Neural cell (in vitro differentiated cells): ENCODE measurements around the gene GMDS. TPM values are rescaled to one million over a fixed set of nuclear protein-coding genes. Genes with fewer than 3 reads are reported as not detected.

Experiments used
- H2AFZ ChIP-seq: fragments of 200-600, 300-800 bp; sonication (generic), shearing (Covaris generic); 2 replicates; pipeline ENCODE4 v1.6.0; 2014; ENCODE audit warnings: low read depth, mild to moderate bottlenecking, antibody characterized with exemption, low read length, moderate library complexity
- H3F3A ChIP-seq: fragments of 200-600 bp; shearing (Covaris generic); 2 replicates; pipeline ENCODE4 v1.6.1; 2016; ENCODE audit warnings: mild to moderate bottlenecking, moderate library complexity, mixed read lengths, antibody characterized with exemption, low read length; ENCODE audit not compliant: insufficient read depth, poor library complexity, severe bottlenecking
- H3K27ac ChIP-seq: fragments of 200-600, 300-800 bp; sonication (generic), shearing (Covaris generic); 2 replicates; pipeline ENCODE4 v1.5.1; 2014; ENCODE audit warnings: mild to moderate bottlenecking, low read length, moderate library complexity
- H3K27me3 ChIP-seq: fragments of 300-800, 200-600 bp; sonication (generic), shearing (Covaris generic); 2 replicates; pipeline ENCODE4 v1.6.0; 2014; ENCODE audit warnings: mild to moderate bottlenecking, low read depth, low read length, moderate library complexity; ENCODE audit not compliant: insufficient read depth
- H3K36me3 ChIP-seq: fragments of 300-800, 200-600 bp; sonication (generic), shearing (Covaris generic); 2 replicates; pipeline ENCODE4 v1.5.1; 2014; ENCODE audit warnings: mild to moderate bottlenecking, antibody characterized with exemption, low read length, moderate library complexity; ENCODE audit not compliant: insufficient read depth
- H3K4me2 ChIP-seq: fragments of 300-800, 200-600 bp; sonication (generic), shearing (Covaris generic); 2 replicates; pipeline ENCODE4 v1.6.0; 2014; ENCODE audit warnings: mild to moderate bottlenecking, low read length
- H3K4me3 ChIP-seq: fragments of 300-800, 200-600 bp; sonication (generic), shearing (Covaris generic); 2 replicates; pipeline ENCODE4 v1.5.1; 2014; ENCODE audit warnings: mild to moderate bottlenecking, low read length, moderate library complexity
- H3K79me2 ChIP-seq: fragments of 200-600 bp; shearing (Covaris generic); replicated peaks from 2 replicates; pipeline ENCODE4 v1.6.0; 2014; ENCODE audit warnings: mild to moderate bottlenecking, low read length, moderate library complexity; ENCODE audit not compliant: insufficient read depth
- H3K9ac ChIP-seq: fragments of 300-800, 200-600 bp; sonication (generic), shearing (Covaris generic); 2 replicates; pipeline ENCODE4 v1.6.1; 2016; ENCODE audit warnings: mild to moderate bottlenecking, low read length, mixed read lengths
- H3K9me2 ChIP-seq: fragments of 200-600 bp; shearing (Covaris generic); 2 replicates; pipeline ENCODE4 v1.6.1; 2016; ENCODE audit warnings: mild to moderate bottlenecking, low read length, mixed read lengths; ENCODE audit not compliant: insufficient read depth
- H3K9me3 ChIP-seq: fragments of 200-600, 300-800 bp; sonication (generic), shearing (Covaris generic); 2 replicates; pipeline ENCODE4 v1.6.1; 2016; ENCODE audit warnings: mild to moderate bottlenecking, mixed run types, low read length, moderate library complexity, mixed read lengths
- H4K20me1 ChIP-seq: fragments of 200-600 bp; shearing (Covaris generic); 2 replicates; pipeline ENCODE4 v1.6.1; 2016; ENCODE audit warnings: mild to moderate bottlenecking, mixed run types; ENCODE audit not compliant: insufficient read depth
- EP300 ChIP-seq: fragments of 450-650 bp; conservative IDR thresholded peaks from 2 replicates; pipeline ENCODE4 v1.6.1; 2014; ENCODE audit warnings: antibody characterized with exemption, mild to moderate bottlenecking, moderate library complexity; ENCODE audit not compliant: poor library complexity, severe bottlenecking
- EZH2 ChIP-seq: fragments of 200-600, 300-800 bp; shearing (Covaris generic), sonication (generic); IDR thresholded peaks from 2 replicates; pipeline ENCODE4 v1.6.1; 2014; ENCODE audit warnings: antibody characterized with exemption, low read length, borderline replicate concordance, mild to moderate bottlenecking; ENCODE audit not compliant: insufficient read depth, poor library complexity, severe bottlenecking
- MXI1 ChIP-seq: fragments of 450-650 bp; conservative IDR thresholded peaks from 2 replicates; pipeline ENCODE4 v1.6.1; 2014; ENCODE audit warnings: antibody characterized with exemption, mild to moderate bottlenecking; ENCODE audit not compliant: poor library complexity, severe bottlenecking
- POLR2AphosphoS5 ChIP-seq: IDR thresholded peaks from 2 replicates; pipeline ENCODE4 v1.6.1; 2012
- RAD21 ChIP-seq: fragments of 450-650 bp; conservative IDR thresholded peaks from 2 replicates; pipeline ENCODE4 v1.6.1; 2014; ENCODE audit warnings: antibody characterized with exemption, mild to moderate bottlenecking, moderate library complexity
- SMC3 ChIP-seq: fragments of 450-650 bp; conservative IDR thresholded peaks from 2 replicates; pipeline ENCODE4 v1.6.1; 2014; ENCODE audit warnings: antibody characterized with exemption, mild to moderate bottlenecking, moderate library complexity; ENCODE audit not compliant: poor library complexity
- TAF1 ChIP-seq: IDR thresholded peaks from 2 replicates; pipeline ENCODE4 v1.6.1; 2012; ENCODE audit warnings: low read depth
- polyA plus RNA-seq: library from polyadenylated mRNA; depleted of rRNA; stranded (reverse); fragments of >200 nt; gene quantifications from 2 replicates; pipeline ENCODE4 v1.2.3, GENCODE V29; 2014
- TF ChIP-seq, protein P1 (sequence below): IDR thresholded peaks from 2 replicates; pipeline ENCODE4 v1.6.1; 2012; ENCODE audit warnings: borderline replicate concordance
- TF ChIP-seq, protein P2 (sequence below): fragments of 450-650 bp; IDR thresholded peaks from 2 replicates; pipeline ENCODE4 v1.5.1; 2014; ENCODE audit warnings: antibody characterized with exemption, mild to moderate bottlenecking, moderate library complexity; ENCODE audit not compliant: poor library complexity, severe bottlenecking

GMDS gene
- polyA plus RNA-seq, 1 donor from 2014 or later: 11.4 TPM

DNA sequence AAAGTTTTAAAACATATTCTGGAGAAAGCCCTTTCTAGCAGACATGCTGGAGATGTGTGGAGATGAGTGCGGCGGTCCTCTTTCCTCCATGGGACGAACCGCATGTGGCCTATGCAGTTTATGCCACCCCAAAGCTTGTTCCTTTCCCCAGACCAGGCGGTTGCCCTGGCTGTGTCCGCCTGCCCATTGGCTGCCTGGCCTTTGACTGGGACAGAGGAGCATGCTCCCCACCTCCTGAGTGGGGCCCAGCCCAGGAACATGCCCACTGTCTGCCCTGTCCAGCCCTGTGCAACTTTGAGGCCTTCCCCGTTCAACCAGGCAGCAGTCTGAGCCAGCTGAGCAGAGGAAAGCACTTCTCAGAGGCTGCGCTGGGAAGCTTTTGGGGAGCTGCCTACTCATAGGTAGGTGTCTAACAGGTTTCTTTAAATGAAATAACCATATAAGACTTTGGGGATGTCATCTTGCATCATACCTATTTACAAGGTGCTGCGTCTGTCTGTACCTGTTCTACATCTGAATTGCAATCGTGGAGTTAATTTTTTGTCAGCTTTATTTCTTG, 615.1 kb downstream of the GMDS start:
- no peak overlapping the region for H2AFZ ChIP-seq
- no peaks in the 10 kb centered on the region for H3K9me3 ChIP-seq
- H4K20me1 ChIP-seq: no peaks in the 10 kb centered on the region
- TF ChIP-seq TAF1: no peak
- no peak for TF ChIP-seq MXI1
- no peak for TF ChIP-seq RAD21
- TF ChIP-seq, protein P1, sequence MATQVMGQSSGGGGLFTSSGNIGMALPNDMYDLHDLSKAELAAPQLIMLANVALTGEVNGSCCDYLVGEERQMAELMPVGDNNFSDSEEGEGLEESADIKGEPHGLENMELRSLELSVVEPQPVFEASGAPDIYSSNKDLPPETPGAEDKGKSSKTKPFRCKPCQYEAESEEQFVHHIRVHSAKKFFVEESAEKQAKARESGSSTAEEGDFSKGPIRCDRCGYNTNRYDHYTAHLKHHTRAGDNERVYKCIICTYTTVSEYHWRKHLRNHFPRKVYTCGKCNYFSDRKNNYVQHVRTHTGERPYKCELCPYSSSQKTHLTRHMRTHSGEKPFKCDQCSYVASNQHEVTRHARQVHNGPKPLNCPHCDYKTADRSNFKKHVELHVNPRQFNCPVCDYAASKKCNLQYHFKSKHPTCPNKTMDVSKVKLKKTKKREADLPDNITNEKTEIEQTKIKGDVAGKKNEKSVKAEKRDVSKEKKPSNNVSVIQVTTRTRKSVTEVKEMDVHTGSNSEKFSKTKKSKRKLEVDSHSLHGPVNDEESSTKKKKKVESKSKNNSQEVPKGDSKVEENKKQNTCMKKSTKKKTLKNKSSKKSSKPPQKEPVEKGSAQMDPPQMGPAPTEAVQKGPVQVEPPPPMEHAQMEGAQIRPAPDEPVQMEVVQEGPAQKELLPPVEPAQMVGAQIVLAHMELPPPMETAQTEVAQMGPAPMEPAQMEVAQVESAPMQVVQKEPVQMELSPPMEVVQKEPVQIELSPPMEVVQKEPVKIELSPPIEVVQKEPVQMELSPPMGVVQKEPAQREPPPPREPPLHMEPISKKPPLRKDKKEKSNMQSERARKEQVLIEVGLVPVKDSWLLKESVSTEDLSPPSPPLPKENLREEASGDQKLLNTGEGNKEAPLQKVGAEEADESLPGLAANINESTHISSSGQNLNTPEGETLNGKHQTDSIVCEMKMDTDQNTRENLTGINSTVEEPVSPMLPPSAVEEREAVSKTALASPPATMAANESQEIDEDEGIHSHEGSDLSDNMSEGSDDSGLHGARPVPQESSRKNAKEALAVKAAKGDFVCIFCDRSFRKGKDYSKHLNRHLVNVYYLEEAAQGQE: no peak
- no peak for TF ChIP-seq POLR2AphosphoS5
- TF ChIP-seq EP300: no peak
- TF ChIP-seq SMC3: no peak
- TF ChIP-seq EZH2: no peak
- TF ChIP-seq, protein P2, sequence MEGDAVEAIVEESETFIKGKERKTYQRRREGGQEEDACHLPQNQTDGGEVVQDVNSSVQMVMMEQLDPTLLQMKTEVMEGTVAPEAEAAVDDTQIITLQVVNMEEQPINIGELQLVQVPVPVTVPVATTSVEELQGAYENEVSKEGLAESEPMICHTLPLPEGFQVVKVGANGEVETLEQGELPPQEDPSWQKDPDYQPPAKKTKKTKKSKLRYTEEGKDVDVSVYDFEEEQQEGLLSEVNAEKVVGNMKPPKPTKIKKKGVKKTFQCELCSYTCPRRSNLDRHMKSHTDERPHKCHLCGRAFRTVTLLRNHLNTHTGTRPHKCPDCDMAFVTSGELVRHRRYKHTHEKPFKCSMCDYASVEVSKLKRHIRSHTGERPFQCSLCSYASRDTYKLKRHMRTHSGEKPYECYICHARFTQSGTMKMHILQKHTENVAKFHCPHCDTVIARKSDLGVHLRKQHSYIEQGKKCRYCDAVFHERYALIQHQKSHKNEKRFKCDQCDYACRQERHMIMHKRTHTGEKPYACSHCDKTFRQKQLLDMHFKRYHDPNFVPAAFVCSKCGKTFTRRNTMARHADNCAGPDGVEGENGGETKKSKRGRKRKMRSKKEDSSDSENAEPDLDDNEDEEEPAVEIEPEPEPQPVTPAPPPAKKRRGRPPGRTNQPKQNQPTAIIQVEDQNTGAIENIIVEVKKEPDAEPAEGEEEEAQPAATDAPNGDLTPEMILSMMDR: no peak
- no peak overlapping the region for H3K4me2 ChIP-seq
- H3K27ac ChIP-seq: no peak overlapping the region
- no peak overlapping the region for H3K4me3 ChIP-seq
- no peaks in the 10 kb centered on the region for H3K36me3 ChIP-seq
- peaks cover 40% of the 10 kb centered on the region for H3K27me3 ChIP-seq
- H3K9ac ChIP-seq: no peak overlapping the region
- H3F3A ChIP-seq: no peaks in the 10 kb centered on the region
- no peaks in the 10 kb centered on the region for H3K79me2 ChIP-seq
- H3K9me2 ChIP-seq: no peaks in the 10 kb centered on the region

DNA sequence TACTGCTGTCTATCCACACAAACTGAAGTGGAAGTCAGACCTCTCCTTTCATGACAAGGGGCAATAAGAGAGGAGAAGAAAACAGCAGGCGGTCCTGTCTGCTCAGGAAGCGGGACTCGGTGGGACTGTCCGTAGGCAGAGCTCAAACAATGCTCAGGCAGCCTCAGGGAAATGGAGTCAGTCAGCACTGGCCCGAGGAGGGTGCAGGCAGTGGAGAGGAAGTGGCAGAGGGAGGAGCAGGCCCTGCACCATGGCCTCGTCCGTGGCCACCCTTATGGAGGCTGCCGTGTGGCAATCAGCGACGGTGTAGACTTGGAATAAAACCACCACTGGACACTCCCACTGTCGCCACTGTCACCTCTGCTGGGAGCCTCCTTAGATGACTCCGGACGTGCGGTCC, 616.1 kb downstream of the GMDS start:
- Histone ChIP-seq H3K79me2 (no peaks in the 10 kb centered on the region), H3K4me2 (no peak overlapping the region), H3K36me3 (no peaks in the 10 kb centered on the region), H3K9ac (no peak overlapping the region), H3K4me3 (no peak overlapping the region), H4K20me1 (no peaks in the 10 kb centered on the region), H3K9me2 (no peaks in the 10 kb centered on the region), H2AFZ (no peak overlapping the region), H3K27me3 (peaks cover 49% of the 10 kb centered on the region), H3K27ac (no peak overlapping the region), H3K9me3 (peaks cover 5% of the 10 kb centered on the region), H3F3A (no peaks in the 10 kb centered on the region)
- TF ChIP-seq POLR2AphosphoS5 (no peak), EZH2 (no peak), EP300 (no peak), SMC3 (no peak), MXI1 (no peak)
- TF ChIP-seq, protein P2: no peak
- TF ChIP-seq, protein P1: no peak
